Mesenteric fat pad (tissue), 1 donor: ENCODE measurements around the gene DAPK2. TPM values are rescaled to one million over a fixed set of nuclear protein-coding genes. Genes with fewer than 3 reads are reported as not detected.
A peak's percentile ranks its signal among the peaks of the same experiment; 100 is the strongest.

Experiments used
- DNase-seq: peaks from one replicate; pipeline ENCODE4 v3.0.0-alpha.2; 2020; ENCODE audit warnings: low spot score
- total RNA-seq: library from RNA; stranded (reverse); fragmentation: NEBNext Ultra II Directional; extraction: Animal tissue kit (Norgen Biotek cat#: 25700); gene quantifications from one replicate; pipeline ENCODE4 v1.2.1, GENCODE V29; 2021
- donor health status: DM: yes; HTN: yes; CAD: no.

Gene DAPK2
- total RNA-seq, 1 donor from 2014 or later: 18.1 TPM

DNA sequence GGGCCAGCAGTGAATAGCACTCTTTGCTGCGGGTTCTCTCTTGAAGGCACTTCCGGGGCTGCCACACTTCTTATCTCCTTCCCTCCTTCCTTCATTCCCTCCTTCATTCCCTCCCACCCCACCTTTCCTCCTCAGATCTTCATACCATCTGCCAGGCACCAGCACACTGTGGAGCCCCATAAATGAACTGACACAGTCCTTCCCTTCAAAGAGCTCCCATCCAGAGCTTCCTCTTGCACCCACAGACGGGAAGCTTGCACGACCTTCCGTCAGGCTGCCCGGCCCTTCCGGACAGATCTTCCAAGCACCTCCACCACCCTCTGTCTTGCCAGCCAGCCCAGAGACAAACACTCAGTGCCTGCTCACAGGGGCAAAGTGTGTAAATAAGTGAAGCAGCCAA is 147.1 kb downstream of the DAPK2 start:
- DNase-seq: no peak

DNA sequence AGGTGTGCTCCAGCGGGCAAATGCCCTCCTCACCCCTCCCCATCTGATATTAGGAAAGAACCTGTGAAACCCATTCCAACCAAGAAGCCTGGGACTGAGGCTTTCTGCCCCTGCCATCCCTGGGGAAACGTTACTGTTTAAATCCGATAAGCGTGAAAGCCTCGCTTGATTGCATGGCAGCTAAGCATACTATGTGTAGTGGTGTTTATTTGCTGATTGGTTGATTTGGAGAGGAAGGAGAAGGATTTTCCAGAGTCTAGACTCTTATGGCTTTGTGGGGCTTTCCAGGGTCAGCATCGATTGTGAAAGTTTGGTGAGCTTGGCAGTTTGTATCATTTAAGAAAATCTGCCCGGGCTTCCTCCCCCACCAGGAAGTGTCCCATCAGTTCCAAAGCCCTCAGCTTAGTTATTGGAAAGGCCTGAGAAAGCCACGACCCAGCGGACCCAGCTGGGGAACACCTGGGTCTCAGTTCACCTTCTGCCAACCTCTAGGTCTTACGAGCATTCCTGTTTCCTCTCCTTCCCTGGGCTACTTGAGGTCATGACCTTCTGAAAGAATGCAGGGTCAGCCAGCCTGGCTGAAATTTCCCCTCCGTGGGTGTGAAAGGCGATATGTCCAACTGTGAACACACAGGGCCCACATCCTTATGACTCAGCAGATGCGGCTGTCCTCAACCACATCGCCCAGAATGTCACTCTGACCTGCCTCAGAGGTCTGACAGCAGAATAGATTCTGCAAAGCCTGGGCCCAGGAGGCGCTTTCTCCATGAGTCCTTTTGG is 149.8 kb downstream of the DAPK2 start:
- no peak for DNase-seq

DNA sequence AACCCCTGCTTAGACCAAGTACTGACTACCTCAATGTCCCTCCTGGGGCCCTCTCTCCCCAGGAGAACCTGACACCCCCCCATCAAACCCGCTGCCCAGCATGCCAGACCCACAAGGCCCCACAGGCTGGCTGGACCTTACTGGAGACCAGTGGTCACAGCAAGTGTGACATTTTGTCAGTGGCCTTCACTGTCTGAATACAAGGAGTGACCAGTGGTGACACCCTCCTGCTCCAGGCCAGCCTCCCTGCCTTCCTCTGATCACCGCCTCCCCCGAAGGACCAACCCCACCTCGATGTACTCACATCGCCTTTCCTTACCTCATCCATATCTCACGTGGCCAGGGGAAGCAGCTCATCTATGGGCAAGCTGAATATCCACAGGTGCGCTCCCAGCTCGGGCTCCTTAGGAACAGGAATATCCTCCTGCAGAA is 150.5 kb downstream of the DAPK2 start:
- no peak for DNase-seq

DNA sequence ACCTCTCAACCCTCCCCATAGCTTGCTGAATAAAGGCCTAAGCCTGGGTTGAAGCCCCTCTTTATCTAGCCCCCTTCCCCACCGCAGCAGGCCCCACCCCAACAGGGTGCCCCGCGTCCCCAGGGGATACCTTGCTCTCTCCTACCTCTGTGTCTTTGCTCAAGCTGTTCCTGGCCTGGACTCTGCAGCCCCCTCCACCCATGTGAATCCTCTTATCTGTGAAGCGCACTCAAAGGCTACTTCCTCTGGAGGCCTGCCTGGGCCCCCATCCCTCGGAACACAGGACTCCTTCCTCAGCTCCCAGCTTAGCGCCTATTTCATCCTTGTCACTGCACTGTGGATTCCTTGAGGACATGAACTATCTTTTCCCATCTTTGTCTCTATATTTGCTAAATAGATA is 151.1 kb downstream of the DAPK2 start:
- DNase-seq: no peak

DNA sequence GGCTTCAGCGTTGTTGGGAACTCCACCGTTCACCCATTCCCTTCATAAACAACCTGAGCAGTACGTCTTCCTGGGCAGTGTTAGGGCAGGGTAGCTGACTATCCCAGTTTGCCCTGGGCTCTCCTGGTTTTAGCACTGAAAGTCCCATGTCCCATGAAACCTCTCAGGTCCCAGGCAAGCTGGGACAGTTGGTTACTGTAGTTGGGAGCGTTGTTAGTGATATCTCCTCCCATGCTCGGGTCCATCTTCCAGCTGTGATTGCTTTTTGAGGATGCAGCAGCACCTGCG is 151.7 kb downstream of the DAPK2 start:
- DNase-seq: no peak

DNA sequence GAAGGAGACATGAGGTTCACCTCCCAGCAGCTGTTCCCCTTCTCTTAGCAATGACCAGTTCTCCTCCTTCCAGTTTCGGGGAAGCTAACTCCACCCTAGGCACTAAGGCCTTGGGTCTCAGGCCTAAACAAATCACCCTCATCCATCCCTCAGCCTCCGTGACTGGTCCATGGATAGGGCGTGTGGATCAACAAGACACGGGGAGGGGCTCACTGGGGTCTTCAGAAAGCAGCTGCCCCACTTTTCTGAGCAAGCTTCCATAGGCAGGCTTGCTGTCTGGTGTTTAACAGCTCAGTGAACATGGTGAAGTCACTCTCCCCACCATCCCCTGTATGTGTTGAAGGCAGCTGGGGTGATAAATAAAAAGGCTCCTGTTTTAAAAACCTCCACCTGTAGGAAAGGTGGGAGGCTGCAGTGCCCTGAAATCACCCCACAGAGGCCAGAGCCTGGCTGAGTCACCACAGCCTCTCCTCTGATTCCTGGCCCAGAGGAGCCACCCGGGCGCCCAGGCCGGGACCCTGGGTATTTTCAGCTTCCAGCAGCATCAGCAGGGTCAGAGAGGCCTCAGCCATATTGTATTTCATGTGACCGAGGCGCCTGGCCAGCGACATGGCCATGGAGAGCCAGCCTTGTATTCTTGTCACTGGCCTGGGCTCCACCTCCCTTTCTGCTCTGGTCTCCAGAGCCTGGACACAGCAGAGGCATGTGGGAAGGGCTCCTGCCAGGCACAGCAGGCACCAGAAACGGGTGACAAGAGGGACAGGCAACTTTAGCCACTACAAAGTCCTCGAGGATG is 152.2 kb downstream of the DAPK2 start:
- no peak for DNase-seq

DNA sequence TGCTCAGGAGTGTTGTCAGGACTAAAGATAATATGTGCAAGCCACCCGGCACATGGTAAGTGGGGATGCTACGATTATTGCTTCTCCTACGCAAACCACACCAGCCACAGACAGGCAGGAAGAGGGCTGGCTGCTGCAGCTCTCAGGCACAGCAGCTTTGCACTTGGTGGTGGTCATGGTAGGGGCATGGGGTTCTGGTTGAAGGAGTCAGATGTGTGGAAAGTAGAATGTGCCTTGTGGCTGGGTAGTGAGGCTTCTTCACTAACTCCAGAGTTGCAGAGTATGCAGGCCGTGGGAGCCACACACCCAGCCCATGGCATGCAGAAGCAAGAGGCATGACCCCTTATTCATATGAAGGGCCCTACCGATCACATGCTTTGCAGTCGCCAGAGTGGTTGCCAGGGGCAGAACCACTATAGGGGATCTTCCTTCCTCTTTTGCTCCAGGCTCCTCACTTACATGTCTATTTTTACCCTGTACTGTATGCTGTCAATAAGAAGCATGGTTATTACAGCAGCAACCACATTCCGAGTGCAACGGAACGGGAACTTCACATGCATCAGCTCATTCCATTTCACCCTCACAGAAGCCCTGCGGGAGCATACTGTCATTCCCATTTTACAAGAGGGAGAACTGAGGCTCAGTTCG is 153.4 kb downstream of the DAPK2 start:
- no peak for DNase-seq

DNA sequence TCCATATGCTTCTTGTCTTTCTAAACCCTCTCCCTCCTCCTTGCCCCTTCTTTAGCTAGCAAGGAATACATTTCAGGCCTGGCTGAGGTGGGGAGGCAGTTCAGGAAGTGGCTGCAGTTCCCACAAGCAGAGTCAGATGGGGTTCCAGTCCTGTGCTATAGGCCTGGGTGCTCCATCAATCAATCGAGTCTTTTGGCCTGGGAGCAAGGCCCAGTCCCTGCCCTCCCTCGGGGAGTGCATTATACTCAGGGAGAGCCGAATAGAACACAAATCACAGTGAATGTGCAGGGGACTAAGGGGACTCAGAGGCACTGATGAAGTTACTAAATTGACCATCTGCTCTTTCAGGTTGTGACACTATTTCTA is 154.5 kb downstream of the DAPK2 start:
- no peak for DNase-seq

DNA sequence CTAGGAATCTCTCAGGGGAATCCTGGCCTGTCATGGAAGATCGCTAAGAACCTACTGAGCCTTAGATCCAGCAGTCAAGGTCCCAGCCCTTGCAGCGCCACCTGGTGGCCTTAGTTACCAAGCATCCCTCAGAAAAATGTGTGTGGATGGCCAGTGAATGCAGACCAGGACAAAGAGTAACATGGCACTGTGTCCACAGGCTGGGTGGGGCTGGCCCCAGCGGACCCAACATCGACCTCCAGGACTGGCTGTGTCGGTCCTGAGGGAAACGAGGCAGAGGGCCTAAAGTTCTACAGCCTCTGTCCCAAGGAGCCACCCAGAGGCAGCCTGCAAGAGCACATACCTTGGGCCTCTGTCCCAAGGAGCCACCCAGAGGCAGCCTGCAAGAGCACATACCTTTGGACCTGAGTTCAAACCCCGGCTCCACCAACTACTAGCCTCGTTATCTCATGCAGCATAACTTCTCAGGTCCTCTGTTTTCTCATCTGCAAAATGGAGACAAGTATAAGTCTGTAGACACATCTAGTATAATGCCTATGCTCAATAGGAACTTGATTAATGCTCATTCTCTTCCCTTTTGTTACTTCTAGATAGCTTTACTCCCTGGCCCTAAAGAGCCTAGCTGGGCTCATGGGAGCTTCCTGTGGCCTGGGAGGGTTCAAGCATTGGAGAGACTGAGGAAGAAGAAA is 155.1 kb downstream of the DAPK2 start:
- DNase-seq: peak; percentile 92

DNA sequence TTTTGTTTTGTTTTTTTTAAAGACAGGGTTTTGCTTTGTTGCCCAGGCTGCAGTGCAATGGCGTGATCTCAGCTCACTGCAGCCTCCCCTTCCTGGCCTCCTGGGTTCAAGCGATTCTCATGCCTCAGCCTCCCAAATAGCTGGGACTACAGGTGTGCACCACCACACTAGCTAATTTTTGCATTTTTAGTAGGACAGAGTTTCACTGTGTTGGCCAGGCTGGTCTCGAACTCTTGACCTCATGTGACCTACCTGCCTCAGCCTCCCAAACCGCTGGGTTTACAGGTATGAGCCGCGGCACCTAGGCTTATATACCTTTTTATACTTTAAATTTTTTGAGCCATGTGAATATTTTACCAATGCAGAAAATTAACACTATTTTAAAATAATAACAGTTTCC is 155.7 kb downstream of the DAPK2 start:
- DNase-seq: no peak

DNA sequence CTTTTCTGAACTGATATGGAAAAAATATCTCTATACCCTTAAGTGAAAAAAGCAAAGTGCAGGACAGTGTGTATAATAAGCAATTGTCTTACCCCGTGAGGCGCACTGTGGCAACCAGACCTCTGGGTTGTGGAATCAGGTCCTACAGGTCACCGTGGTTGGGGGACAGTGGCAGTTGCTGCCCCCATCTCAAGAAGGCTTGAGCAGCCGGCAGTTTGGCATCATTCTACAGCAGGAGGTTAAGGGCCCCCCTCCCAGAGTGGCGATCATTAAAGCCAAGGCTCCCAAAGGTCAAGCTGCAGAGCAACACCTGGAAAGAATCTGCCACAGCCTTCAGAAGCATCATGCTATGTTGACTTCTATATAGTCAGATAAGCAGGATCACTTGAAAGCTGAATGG is 156.5 kb downstream of the DAPK2 start:
- DNase-seq: no peak

DNA sequence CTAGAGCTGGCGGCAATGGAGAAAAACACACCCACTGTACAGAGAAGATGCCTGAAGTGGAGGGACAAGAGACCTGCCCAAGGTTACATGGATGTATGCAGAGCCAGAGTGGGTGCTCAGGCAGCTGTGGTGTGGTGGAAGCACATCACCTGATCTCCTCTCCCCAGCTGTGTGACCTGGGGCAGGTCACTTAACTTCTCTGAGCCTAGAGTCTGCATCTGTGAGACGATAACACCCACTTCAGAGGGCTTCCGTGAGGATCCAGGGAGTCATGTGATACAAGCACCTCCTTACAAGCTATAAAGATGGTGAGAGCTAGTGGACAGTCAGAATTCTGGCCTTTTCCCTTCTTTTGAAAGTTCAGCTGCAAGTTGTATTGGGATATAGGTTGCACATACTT is 157.5 kb downstream of the DAPK2 start:
- no peak for DNase-seq

DNA sequence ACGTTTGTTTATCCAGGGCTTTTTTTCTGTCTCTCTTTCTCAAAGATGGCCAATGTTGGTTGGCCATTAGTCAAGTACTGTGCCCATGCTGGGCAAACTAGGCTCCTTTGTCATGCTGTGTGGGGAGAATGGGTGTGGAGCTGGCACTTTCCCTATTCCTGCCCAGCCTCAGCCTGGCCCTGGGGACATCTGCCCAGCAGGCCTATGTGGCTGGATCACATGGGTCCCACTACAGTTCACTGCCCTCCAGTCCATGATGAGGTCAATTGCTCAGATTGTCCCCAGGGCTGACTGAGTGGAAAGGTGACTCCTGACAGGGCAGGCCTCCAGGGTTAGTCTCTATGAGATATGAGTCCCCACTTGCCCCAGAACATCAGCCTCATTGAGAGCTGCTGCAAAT is 158.1 kb downstream of the DAPK2 start:
- DNase-seq: no peak

DNA sequence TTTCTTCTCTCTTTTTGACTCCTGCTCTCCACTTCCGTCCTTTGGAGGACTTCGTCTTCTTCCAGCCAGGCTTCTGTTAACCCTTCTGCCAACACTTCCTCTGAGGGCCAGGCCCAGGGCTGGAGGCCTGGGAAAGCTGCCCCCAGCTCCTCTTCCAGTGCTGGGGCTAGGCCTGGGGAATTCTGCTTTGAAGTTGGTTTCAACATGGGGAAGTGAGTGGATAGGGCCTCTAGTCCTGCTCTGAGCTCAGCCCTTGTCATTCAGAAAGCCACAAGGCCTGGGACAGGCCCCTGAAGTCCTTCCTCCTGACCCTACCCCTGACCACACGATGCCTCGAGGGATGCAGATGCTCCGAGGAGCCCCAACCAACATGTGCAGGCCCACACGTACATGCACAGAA is 158.7 kb downstream of the DAPK2 start:
- no peak for DNase-seq

DNA sequence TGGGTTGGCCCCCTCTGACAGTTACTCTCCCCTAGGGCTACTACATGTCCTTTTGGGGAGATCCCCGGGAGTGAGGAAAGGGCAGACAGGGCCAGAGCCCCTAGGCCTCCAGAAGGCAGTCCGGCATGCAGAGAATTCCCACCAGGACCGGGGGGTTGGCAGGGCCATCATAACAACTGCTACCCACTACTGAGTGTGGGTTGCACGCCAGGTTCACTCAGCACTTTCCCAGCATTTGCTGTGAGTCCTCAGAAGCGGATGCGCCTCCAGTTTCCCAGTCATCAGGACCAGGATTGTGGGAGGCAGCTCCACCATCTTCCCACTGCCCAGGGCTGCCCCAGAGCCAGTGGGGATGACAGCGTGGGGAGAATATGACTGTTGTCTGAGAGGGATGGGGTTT is 161.3 kb downstream of the DAPK2 start:
- no peak for DNase-seq

DNA sequence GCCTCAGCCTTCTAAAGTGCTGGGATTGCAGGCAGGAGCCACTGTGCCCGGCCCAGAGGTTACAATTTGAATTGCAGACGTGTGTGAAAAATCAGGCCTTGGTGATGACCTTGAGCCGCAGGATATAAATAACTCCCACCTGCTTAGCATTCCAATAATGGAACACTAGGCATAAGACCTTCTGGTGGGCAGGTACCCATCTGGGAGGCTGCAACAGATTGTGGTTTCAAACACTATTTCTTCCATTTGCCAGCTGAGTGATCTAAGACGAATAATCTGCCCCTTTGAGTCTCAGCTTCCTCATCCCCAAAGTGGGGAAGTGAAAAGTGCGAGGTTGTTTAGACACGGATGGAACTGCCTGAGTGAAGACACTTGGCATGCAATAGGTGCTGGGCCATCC is 164.9 kb downstream of the DAPK2 start:
- no peak for DNase-seq

DNA sequence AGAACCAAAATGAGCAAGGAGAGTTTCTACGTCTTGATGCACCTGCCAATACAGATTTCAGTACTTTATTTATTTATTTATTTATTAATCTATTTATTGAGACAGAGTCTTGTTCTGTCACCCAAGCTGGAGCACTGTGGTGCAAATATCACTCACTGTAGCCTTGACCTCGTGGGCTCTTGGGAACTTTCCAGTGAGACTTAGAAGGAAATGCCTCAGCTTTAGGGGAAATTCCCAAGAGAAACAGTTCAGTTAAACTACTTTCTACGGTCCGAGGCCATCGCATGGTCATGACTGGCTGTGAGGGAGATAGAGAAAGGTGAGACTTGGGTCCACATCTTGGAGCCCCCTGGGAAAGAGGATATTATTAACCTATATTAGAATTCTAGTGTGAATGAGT is 165.5 kb downstream of the DAPK2 start:
- no peak for DNase-seq

DNA sequence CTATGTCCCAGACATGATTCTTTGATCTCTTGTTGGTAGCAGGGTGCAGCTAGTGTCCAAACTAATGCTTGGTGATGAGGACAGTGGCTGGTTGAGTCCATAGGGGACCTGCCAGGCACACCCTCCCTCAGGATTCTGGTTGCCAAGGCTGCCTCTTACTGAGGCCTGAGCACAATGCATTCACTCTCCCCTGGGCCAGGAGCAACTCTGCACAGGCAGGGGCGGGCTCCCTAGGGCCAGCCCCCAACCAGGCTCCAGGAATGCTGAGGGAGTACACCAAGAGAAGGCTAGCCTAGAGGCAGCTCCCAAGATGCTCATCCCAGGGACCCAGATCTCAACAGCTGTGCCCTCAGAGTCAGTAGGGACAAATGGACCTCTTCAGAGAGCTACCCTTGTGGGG is 166.3 kb downstream of the DAPK2 start:
- no peak for DNase-seq

DNA sequence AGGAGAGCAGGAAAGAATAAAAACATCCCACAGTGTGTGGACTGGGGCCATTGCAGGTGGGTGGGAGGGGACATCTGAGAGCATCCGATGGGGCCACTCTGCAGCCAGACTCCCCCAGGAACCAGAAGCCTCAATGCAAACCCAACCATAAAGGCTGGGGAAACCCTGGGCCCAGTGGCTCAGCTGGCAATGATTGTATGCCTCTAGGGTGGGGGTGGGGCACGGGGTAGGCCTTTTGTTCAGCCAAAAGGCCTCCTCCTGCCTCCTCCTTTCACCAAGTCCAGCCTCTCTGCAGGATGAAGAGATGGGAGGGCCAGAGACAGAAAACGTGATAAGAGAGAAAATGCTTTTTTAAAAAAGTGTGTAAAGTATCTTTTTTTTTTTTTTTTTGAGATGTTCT is 167.1 kb downstream of the DAPK2 start:
- no peak for DNase-seq

DNA sequence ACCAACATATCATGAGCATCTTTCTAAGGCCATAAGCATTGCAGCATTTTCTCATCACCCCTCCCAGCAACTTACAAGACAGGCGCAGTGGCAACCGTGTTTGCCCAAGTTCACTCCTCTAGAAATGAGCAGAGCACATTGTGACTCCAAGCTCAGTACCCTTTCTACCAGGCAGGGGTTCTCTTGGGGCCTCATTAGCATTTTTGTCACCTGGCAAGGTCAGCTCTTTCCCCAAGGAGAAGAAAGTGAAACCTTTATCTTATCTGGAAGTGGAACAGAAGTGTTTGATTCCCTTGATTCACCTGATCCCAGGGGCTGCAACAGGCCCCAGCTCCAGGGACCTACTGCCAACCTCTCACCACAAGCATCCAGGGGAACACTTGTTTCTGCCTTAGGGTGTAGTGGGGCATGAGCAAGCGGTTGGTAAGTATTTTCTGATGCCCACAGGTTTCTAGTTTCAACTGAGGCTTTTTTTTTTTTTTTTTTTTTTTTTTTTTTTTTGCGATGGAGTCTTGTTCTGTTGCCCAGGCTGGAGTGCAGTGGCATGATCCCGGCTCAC is 168.5 kb downstream of the DAPK2 start:
- DNase-seq: no peak

DNA sequence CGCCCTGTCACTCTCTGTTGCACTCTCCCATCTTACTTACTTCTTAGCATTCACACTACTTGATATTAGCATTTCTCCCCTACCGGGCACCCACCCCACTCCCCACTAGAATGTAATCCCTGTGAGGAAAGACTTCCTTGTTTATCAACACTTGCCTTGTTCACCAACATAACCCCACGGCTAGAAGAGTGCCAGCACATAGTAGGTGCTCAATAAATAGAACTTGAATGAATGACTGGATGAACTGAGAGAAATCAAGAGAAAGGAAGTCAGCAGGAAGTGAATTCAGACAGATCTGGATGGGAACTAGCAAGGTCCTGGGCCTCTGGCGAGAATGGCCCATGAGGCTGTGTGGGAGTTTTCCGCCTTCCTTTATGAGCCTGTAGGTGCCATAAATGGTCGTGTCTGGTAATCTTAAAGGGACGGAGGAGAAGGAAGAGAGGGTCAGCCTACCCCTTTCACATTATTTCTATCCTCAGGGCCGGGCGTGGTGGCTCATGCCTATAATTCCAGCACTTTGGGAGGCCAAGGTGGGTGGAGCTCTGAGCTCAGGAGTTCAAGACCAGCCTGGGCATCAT is 170.1 kb downstream of the DAPK2 start:
- DNase-seq: no peak
